Osteocyte (in vitro differentiated cells): ENCODE data around the gene BRCA1. TPM values are rescaled to one million over a fixed set of nuclear protein-coding genes. Genes with fewer than 3 reads are reported as not detected.
"Not testable (repeated sequence)": the region's sequence is repeated elsewhere in the genome, so short reads cannot be mapped to it uniquely, and the experiment has no call there.

Experiments
- DNase-seq: peaks from one replicate; pipeline ENCODE4 v3.0.0; 2021; ENCODE audit warnings: mixed read lengths; ENCODE audit not compliant: unreplicated experiment; ENCODE audit errors: extremely low spot score
- H3K27ac Mint-ChIP-seq: one replicate; pipeline ENCODE4 v1.8.0; 2021; ENCODE audit warnings: mild to moderate bottlenecking, mixed read lengths; ENCODE audit not compliant: unreplicated experiment
- H3K27me3 Mint-ChIP-seq: one replicate; pipeline ENCODE4 v1.8.0; 2021; ENCODE audit warnings: mixed read lengths; ENCODE audit not compliant: unreplicated experiment
- H3K36me3 Mint-ChIP-seq: one replicate; pipeline ENCODE4 v1.8.0; 2021; ENCODE audit warnings: mixed read lengths; ENCODE audit not compliant: unreplicated experiment
- H3K4me1 Mint-ChIP-seq: one replicate; pipeline ENCODE4 v1.8.0; 2021; ENCODE audit warnings: mixed read lengths; ENCODE audit not compliant: unreplicated experiment
- H3K4me3 Mint-ChIP-seq: one replicate; pipeline ENCODE4 v1.8.0; 2021; ENCODE audit warnings: mild to moderate bottlenecking, moderate library complexity, mixed read lengths; ENCODE audit not compliant: unreplicated experiment
- H3K9me3 Mint-ChIP-seq: one replicate; pipeline ENCODE4 v1.8.0; 2021; ENCODE audit warnings: mixed read lengths; ENCODE audit not compliant: unreplicated experiment
- total RNA-seq: library from RNA; stranded (reverse); gene quantifications from 2 replicates; pipeline ENCODE4 v1.2.1, GENCODE V29; 2021
- TF ChIP-seq, protein P1 (sequence below): fragments of 200-600 bp; sonication (generic); IDR thresholded peaks from 2 replicates; pipeline ENCODE4 v1.5.0; 2021; ENCODE audit warnings: antibody characterized with exemption, mild to moderate bottlenecking, moderate library complexity

Gene BRCA1
- total RNA-seq, 1 donor from 2014 or later, result 7.3 TPM

DNA sequence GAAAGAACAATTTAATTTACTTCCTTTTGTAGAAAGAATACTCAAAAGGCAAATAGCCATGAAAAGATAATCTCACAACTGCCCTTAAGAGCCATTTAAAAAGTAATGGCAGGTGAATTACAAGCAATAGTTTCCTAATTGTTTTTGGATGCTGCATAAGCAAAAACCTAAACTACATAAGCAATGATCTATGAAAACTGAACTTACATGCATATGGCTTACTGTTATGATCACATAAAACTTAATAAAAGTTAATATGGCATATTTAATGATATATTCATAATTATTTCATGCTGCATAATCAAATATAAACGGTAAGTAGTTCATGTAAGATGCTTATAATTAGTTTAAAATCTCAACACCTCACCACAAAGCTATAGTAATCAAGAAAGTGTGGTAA is 18.6 kb downstream of the BRCA1 start:
- TF ChIP-seq, protein P1, sequence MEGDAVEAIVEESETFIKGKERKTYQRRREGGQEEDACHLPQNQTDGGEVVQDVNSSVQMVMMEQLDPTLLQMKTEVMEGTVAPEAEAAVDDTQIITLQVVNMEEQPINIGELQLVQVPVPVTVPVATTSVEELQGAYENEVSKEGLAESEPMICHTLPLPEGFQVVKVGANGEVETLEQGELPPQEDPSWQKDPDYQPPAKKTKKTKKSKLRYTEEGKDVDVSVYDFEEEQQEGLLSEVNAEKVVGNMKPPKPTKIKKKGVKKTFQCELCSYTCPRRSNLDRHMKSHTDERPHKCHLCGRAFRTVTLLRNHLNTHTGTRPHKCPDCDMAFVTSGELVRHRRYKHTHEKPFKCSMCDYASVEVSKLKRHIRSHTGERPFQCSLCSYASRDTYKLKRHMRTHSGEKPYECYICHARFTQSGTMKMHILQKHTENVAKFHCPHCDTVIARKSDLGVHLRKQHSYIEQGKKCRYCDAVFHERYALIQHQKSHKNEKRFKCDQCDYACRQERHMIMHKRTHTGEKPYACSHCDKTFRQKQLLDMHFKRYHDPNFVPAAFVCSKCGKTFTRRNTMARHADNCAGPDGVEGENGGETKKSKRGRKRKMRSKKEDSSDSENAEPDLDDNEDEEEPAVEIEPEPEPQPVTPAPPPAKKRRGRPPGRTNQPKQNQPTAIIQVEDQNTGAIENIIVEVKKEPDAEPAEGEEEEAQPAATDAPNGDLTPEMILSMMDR, result no peak
- H3K4me1 Mint-ChIP-seq, result no peaks in the 10 kb centered on the region
- H3K27ac Mint-ChIP-seq, result no peak overlapping the region

DNA sequence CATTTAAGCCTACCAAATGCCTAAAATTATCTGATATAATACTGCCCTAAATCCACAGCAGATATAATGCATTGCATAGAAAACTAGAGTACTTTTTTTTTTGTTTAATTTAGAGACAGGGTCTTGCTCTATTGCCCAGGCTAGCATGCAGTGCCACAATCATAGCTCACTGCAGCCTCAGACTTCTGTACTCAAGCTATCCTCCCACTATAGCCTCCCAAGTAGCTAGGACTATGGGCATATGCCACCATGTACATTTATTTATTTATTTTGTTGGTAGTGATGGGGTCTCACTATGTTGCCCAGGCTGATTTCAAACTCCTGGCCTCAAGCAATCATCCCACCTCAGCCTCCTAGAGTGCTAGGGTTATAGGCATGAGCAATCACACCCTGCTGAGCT is 20.0 kb downstream of the BRCA1 start:
- TF ChIP-seq, protein P1, result no peak
- Mint-ChIP-seq H3K4me1 (no peaks in the 10 kb centered on the region), H3K27ac (no peak overlapping the region), H3K9me3 (no peaks in the 10 kb centered on the region), H3K27me3 (no peaks in the 10 kb centered on the region), H3K4me3 (no peak overlapping the region), H3K36me3 (peaks cover 2% of the 10 kb centered on the region)
- no peak for DNase-seq

More for the DNA sequence above, 18.6 kb downstream of the BRCA1 start:
- H3K27me3 Mint-ChIP-seq, result no peaks in the 10 kb centered on the region
- peaks cover 2% of the 10 kb centered on the region for H3K36me3 Mint-ChIP-seq
- H3K9me3 Mint-ChIP-seq, result no peaks in the 10 kb centered on the region
- no peak overlapping the region for H3K4me3 Mint-ChIP-seq
- DNase-seq, result no peak

DNA sequence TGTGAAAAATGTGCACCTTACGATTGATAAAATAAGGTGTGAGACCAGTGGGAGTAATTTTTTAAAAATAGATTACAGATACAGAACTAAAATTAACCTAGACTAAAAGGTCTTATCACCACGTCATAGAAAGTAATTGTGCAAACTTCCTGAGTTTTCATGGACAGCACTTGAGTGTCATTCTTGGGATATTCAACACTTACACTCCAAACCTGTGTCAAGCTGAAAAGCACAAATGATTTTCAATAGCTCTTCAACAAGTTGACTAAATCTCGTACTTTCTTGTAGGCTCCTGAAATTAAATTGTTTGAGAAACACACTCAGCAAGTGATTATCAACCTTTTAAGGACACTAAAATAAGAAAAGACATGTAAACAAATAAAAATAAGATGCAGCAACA is 20.5 kb downstream of the BRCA1 start:
- no peaks in the 10 kb centered on the region for H3K9me3 Mint-ChIP-seq
- H3K27ac Mint-ChIP-seq, result no peak overlapping the region
- H3K27me3 Mint-ChIP-seq, result no peaks in the 10 kb centered on the region
- TF ChIP-seq, protein P1, result no peak
- no peak for DNase-seq
- no peaks in the 10 kb centered on the region for H3K4me1 Mint-ChIP-seq
- no peak overlapping the region for H3K4me3 Mint-ChIP-seq
- H3K36me3 Mint-ChIP-seq, result peaks cover 2% of the 10 kb centered on the region

DNA sequence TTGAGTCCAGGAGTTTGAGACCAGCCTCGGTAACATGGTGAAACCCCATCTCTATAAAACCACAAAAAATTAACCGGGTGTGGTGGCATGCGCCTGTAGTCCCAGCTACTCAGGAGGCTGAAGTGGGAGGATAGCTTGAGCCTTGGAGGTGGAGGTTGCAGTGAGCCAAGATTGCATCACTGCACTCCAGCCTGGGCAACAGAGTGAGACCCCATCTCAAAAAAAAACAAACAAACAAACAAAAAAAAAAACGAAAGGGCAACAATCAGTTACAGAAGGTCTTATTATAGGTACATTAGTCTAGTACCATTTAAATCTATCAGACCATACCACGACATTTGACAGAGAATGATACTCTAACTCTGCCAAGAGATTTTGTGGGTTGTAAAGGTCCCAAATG is 29.8 kb downstream of the BRCA1 start:
- H3K36me3 Mint-ChIP-seq, DNase-seq, H3K4me3 Mint-ChIP-seq, H3K27ac Mint-ChIP-seq, H3K9me3 Mint-ChIP-seq, H3K4me1 Mint-ChIP-seq, H3K27me3 Mint-ChIP-seq: not testable (repeated sequence)

DNA sequence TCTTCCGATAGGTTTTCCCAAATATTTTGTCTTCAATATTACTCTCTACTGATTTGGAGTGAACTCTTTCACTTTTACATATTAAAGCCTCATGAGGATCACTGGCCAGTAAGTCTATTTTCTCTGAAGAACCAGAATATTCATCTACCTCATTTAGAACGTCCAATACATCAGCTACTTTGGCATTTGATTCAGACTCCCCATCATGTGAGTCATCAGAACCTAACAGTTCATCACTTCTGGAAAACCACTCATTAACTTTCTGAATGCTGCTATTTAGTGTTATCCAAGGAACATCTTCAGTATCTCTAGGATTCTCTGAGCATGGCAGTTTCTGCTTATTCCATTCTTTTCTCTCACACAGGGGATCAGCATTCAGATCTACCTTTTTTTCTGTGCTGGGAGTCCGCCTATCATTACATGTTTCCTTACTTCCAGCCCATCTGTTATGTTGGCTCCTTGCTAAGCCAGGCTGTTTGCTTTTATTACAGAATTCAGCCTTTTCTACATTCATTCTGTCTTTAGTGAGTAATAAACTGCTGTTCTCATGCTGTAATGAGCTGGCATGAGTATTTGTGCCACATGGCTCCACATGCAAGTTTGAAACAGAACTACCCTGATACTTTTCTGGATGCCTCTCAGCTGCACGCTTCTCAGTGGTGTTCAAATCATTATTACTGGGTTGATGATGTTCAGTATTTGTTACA is 30.9 kb downstream of the BRCA1 start:
- Mint-ChIP-seq H3K36me3 (no peaks in the 10 kb centered on the region), H3K27me3 (no peaks in the 10 kb centered on the region), H3K4me3 (no peak overlapping the region), H3K27ac (no peak overlapping the region), H3K4me1 (peaks cover 9% of the 10 kb centered on the region), H3K9me3 (no peaks in the 10 kb centered on the region)
- DNase-seq, result no peak
- TF ChIP-seq, protein P1, result no peak
